ENCODE data around the gene TXNL4A.
"Not testable (repeated sequence)": the region's sequence is repeated elsewhere in the genome, so short reads cannot be mapped to it uniquely, and the experiment has no call there.

TXNL4A gene

DNA sequence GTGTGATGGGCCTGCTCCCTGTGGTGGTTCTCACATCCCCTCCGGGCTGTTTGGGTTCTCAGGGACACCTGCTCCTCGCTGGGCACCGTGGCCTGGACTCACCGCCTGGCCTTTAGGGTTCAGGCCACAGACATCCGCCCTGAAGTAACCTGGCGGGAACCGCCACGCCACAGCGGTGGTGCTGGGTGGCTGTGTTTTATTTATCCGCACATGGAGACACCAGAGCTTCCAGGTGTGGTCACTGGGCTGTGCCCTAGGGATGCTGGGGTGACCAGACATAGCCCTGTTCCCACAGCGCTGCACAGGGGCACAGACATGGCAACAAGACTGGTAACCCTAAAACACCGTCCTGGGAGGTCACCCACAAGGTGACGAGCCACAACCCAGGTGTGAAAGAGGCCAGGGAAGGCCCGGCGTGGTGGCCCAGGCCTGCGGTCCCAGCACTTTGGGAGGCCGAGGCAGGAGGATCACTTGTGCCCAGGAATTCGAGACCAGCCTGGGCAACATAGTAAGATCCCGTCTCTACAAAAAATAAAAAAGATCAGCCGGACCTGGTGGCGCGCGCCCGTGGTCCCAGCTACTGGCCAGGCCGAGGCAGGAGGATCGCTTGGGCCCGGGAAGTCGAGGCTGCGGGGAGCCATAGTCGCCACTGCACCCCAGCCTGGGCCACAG, 24.6 kb downstream of the TXNL4A start:
- no peak for DNase-seq

DNA sequence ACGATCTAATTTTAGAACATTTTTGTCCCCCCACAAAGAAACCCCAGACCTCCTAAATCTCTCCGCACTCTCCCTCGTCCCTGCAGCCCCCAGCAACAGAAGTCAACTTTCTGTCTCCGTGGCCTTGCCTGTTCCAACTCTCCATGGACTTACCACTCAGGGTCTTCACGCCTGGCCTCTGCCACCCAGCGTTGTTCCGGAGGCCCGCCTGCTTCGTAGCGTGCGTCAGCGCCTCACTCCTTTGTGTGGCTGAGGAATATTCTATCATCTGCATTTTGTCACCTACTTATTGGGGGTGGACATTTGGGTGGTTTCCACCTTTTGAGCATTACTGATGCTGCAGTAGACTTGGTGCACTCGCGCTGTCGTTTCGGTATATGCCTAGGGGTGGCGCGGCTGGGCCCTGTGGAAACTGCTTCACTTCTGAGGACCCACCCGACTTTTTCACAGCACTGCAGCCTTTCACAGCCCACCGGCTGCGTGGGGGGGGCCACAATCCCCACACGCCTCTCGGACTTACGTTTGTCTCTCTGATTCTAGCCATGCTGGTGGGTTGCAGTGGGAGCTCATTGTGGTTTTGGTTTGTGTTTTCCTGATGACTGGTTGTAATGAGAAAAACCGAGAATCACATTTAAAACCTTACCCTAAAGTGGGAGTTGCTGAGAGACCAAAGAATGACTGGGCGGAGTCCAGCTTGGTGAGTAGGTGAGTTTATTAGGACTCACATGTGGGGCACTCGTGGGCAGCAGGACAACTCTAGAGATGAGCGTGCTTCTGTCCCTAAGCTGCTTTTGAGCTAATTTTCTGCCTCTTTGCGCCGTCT, 25.3 kb downstream of the TXNL4A start:
- peak; percentile 42 for DNase-seq

DNA sequence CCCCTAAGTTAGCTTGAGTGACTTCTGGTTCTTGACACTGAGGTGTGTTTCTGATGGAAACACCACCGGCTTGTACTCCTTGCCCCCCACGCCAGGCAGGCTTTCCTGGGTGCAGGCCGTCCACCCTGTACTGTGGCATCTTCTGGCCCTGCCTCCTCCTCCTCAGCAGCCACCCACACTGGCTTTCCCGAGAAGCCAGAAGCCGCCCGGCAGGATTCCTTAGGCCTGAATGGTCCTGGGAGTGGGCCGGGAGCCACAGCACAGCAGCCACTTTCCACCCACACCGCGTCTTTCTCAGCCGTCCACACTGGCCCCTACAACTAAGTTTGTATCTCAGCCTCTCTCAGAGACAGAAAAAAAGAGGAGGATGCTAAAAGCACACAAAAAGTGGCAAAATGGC, 26.1 kb downstream of the TXNL4A start:
- DNase-seq, result no peak

DNA sequence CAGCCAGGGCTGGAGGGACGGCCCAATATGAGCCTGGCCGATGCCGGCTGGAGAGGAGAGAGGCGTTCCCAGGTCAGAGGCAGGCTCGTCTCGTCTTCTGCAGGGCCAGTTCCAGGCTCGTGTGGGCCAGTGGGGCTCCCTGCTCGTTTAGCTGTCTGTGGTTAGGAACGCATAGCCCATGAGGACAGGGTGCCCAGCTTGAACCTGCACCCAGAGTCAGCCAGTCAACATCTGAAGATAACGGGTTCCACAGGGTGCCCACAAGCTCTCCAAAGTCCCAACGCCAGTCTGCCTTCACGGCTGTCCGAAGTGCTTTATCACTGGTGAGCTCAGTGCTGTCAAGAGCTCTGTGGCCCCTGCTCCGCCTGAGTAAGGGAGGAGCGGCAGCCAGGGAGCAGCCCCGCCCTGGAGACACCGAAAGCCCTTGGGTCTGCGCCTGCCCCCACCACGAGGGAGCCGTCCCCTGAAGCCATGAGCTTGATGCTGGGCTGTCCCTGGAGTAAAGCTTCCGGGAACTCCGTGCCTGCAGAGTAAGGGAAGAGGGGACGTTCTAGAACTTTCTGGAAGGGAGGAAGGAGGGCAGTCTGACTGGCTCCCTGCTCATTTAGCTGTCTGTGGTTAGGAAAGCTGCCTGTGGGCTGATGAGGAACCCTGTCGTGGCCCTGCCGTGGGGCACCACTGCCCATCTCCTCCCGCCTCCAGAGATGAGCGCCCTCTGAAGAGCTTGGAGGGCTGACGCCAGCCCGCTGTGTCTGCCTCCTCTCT, 26.7 kb downstream of the TXNL4A start:
- DNase-seq, result no peak

DNA sequence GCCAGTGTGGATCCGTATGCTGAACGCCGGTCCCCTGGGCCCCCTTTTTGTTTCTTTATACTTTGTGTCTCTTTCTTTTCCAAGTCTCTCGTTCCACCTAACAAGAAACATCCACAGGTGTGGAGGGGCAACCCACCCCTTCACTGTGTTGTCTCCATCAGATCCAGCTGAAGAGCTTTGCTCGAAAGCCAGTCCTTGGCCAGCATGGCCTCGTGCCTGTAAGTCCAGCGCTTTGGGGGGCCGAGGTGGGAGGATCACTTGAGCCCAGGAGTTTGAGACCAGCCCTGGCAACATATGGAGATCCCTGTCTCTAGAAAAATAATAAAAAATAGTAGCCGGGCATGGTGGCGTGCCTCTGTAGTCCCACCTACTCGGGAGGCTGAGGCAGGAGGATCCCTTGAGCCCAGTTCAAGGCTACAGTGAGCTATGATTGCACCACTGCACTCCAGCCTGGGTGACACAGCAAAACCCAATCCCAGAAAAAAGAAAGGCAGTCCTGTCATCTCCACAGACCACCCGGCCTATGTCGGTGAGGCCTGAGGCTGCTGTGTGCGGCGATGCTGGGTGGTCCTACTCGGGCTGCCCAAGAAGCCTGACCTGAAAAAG, 27.3 kb downstream of the TXNL4A start:
- DNase-seq, result no peak

DNA sequence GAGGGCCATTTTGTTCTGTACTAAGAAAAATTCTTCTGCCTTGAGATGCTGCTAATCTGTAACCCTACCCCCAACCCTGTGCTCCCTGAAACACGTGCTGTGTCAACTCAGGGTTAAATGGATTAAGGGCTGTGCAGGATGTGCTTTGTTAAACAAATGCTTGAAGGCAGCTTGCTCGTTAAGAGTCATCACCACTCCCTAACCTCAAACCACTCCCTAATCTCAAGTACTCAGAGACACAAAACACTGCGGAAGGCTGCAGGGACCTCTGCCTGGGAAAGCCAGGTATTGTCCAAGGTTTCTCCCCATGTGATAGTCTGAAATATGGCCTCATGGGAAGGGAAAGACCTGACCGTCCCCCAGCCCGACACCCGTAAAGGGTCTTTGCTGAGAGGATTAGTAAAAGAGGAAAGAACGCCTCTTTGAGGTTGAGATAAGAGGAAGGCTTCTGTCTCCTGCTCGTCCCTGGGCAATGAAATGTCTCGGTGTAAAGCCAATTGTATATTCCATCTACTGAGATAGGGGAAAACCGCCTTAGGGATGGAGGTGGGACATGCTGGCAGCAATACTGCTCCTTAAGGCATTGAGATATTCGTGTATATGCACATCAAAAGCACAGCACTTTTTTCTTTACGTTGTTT, 28.1 kb downstream of the TXNL4A start:
- DNase-seq, result not testable (repeated sequence)

DNA sequence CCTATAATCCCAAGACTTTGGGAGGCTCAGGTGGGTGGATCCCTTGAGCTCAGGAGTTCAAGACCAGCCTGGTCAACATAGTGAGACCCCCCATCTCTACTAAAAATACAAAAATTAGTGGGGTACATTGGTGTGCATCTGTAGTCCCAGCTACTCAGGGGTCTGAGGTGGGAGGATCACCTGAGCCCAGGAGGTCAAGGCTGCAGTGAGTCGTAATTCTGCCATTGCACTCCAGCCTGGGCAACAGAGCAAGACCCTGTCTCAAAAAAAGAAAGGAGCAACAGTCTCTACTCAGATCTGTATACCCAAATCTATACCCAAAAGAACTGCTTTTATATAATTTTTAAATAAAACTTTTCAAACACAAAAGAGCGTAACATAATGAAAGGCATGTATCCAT, 29.4 kb downstream of the TXNL4A start:
- no peak for DNase-seq

DNA sequence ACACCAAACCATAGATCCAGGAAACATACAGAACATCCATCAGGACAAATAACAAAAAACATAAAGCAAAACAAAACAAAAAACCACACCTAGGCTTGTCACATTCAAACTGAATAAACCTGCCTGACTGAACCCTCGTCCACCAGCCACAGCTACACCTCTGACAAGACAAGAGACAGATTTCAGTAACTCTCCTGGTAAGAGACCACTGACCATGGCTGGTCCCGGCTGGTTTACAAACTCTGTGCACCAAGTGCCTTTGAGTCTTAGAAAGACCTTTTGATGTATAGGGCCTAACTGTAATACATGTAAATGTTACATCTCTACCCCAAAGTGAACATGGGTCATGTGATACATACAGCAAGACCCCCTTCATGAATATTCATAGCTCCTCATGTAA, 32.1 kb downstream of the TXNL4A start:
- no peak for DNase-seq

DNA sequence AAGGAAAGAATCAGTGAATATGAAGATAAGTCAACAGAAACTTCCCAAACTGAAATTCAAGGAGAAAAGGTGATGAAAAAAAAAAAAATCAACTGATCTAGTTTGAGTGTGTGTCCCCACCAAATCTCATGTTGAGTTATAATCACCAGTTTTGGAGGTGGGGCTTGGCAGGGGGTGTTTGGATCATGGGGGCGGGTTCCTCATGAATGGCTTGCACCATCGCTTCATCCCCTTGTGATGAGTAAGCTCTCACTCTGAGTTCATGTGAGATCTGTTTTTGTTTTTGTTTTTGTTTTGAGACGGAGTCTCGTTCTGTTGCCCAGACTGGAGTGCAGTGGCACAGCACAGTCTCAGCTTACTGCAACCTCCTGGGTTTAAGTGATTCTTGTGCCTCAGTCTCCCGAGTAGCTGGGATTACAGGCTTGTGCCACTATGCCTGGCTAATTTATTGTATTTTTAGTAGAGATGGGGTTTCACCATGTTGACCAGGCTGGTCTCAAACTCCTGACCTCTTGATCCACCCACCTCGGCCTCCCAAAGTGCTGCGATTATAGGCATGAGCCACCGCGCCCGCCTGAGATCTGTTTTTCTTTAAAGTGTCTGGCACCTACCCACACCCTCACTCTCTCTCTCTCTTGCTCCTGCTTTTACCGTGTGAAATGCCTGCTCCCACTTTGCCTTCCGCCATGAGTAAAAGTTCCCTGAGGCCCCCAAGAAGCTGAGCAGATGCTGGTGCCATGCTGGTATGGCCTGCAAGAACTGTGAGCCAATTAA, 32.9 kb downstream of the TXNL4A start:
- no peak for DNase-seq

DNA sequence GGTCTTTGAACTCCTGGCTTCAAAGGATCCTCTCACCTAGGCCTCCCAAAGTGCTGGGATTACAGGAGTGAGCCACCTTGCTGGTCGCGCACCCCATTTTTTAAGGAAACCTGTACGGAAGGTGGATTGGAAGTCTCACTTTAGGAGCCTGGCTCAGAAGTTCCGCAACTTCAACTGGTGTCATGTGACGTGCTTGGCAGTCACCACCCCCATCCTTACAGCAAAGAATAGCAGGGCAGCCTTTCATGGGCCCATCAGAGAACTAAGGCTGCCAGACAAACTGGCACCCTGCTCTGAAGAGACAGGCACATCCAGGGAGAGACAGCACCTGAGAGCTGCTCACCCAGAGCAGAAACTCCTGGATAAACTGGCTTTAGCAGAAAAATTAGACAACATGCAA, 33.6 kb downstream of the TXNL4A start:
- DNase-seq, result no peak

DNA sequence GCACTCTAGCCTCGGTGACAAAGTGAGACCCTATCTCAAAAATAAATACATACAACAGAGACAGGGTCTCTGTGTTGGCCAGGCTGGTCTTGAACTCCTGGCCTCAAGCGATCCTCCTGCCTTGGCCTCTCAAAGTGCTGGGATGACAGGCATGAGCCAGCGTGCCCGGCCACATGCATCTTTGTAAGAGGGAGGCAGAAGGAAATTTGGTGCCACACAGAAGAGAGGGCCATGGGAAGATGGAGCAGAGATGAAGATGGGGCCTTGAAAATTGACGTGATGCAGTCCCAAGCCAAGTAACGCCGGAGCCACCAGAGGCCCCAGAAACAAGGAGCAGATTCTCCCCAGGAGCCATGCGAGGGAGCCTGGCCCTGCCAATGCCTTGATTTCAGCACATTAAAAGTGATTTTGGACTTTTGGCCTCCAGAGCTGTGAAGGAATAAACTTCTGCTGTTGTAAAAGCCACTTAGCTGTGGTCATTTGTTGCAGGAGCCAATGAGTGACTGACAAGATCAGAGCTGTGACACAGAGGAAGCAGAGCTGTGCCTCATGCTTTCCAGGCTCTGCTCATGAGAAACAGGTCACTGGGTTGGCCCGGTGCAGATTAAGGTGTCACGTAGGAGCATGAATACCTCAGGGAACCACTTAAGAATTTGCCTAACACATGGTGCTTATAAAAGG, 34.3 kb downstream of the TXNL4A start:
- no peak for DNase-seq

DNA sequence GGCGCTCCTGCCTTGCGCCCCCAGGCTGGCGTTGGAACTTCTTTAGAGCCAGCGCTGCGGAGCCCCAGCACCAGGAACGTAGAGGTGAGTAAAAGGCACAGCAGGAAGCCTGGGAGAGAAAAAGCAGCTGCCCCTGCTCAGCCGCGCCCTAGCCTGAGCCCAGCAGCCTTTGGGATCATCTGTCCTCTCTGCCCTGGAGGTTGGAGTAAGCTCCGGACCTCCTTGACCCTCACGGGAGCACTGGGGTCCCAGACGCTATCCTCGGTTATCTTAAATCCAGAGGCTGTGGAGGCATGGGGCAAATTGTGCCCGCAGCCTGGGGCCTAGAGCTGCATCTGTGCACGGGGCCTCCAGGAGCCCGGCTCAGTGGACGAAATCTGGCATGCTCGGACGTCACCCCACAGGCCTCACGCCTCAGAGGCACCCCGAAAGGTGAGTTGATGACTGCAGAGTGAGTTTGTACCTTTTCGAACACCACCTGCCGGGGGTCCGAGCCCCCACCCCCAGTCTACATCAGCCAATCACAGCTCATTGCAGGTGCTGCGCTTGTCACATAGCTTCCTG, 35.3 kb downstream of the TXNL4A start:
- DNase-seq, result no peak

DNA sequence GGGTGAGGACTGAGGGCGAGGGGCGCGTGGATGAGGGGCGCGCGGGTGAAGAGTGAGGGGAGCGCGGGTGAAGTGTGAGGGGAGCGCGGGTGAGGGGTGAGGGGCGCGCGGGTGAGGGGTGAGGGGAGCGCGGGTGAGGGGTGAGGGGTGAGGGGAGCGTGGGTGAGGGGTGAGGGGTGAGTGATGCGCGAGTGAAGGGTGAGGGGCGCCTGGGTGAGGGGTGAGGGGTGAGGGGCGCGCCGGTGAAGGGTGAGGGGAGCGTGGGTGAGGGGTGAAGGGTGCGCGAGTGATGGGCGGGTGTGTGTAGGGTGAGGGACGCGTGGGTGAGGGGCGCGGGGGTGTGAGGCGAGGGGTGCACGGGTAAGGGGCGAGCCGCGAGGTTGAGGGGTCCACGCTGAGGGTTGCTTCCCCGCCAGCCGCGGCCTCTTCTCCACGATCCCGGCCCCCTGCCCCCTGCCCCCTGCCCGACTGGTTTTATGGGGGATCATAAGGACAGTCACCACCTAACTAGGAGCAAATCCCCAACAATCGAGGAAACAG, 35.8 kb downstream of the TXNL4A start:
- DNase-seq, result no peak

DNA sequence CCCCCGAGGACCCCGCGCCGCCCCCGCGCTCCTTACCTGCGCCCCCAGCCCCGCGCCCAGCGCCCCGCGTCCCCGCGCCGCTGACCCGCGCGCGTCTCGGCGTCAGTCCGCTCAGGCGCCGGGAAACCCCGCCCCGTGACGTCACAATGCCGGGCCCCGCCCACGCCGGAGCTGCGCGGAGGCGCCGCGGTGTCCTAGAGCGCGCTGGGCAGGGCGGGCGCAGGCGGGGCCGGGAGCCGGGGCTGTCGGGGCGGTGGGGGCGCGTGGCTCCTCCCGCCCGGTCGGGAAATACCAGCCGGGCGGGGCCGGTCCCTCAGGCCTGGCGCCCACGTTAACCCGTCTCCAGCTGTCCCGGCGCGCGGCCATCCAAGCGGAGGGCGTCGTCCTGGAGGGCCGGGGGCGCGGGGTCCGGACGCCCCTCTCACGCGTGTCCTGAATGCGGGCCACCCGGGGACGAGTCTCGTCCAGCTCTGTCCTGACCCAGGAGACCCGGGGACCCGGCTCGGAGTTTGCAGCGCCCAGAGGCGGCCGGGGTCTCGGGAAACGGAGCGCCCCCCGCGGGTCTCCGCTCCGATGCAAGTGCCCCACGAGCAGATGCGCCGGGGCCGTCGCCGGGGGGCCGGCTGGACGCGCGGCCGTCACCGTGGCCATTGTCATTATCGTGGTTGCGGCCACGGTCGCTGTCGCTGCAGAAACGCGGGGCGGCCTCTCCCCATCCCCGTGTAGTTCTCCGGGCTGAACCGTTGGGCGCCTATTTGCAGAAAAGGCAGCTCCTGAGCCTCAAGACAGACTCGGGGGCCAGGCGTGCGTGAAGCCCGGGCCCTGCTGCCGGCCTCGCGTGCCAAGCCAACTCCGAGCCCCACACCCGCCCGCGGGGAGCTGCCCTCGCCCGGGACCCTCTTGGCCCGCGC, 36.6 kb downstream of the TXNL4A start, which contains the start of gene SLC66A2:
Gene SLC66A2 (minus strand): TSS at position 109 of the 911 bp plus-strand sequence. CDS start 727 bp downstream, outside the sequence.
- DNase-seq, result peak; percentile 98

DNA sequence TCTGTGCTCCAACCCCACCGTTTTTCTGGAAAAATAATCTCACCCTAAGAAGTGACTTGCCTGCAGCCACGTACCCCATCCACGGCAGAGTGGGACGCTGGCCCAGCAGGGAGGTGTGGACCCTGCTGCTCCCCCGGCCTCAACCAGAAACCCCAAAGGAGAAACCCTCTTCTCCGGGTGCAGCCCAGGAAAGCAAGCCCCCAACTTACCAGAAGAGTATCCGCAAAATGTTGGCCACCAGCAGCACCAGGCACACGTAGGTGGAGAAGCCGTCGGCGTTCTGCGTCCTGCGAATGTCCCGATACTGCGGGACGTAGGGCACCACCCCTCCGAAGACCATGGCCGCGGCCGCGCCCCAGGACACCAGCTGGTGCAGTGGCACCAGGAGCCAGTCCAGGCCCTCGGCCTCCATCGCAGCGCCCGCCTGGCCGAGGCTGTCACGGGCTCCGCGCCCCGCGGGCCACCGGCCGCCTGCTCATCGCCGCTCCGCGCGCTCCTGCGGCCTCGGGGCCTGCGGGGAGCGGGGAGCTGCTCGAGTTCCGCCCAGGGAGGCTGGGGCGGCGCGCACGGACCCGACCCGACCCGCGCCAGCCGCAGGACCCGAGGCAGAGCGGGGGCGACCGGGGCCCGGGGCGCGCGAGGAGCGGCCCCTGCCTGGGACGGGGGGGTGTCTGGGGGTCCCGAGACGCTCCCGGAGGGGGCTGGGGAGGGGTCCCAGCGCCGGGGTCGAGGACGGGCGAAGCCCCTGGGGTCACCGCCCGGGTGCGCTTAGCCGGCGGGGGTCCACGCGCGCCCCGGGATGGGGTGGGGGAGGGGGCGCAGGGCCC, 37.6 kb downstream of the TXNL4A start:
- peak; percentile 14 for DNase-seq

DNA sequence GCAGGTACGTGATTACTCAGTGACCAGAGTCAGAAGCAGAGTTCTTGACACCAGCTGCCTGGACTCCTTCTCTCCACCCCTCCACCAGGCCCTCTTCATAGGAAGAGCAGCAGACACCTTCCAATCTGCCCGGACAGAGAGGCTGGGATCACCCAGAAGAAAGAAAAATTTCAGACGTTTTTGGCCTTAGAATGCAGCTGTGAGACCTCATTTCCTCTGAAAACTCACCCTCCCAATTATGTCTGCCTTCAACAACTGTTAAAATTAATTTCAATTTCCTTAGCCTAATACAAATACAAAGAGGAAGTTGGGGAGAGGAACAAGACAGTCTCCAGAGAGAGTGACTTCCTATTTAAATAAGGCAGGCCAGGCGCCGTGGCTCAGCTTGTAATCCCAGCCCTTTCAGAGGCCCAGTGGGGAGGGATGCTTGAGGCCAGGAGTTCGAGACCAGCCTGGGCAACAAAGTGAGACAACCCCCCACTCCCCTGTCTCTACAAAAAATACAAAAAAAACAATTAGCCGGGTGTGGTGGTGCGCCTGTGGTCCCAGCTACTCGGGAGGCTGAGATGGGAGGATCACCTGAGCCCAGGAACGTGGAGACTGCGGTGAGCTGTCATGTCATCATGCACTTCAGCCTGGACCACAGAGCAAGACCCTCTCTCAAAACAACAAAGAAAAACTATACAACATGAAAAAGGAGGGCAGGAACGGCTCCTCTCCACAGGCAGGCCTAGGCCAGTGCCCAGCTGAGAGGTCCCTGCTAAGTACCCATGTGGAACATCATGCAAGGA, 38.5 kb downstream of the TXNL4A start:
- no peak for DNase-seq

DNA sequence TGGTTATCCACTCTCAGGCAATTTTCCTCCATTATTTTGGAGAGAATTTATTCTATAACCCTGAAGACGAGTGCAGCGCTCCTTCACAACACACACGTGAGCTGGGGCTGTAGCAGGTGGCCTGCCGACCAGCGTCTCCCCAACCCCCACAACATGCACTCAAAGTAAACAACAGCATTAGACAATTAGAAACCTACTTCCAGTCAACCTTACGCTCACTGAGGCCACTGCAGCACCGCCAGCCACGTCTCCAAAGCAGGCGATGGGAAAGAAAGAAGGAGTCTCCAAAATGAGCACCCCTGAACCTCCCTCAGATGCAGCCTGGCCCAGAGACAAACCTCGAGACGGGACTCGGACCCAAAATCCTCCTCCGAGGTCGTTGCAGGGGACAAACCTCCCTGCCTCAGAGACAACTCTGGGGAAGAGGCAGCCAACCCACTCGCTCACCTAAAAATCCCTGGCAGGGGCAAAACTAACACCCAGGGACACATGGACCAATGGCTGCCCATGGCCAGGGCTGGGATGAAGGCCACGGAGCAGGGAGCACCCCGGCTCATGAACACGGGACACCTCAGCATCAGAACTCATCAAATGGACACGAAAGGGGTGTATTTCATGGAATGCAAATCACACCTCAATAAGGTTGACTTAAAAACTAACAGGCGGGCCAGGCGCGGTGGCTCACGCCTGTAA, 39.5 kb downstream of the TXNL4A start:
- no peak for DNase-seq
